Omental fat pad (tissue), 4 donors: ENCODE data around the gene EFNA5. TPM values are rescaled to one million over a fixed set of nuclear protein-coding genes. Genes with fewer than 3 reads are reported as not detected.

ENCODE experiments used
- ATAC-seq: fragments of 150-250 bp; one replicate; pipeline ENCODE4 v1.9.1; 2016; ENCODE audit warnings: mild to moderate bottlenecking, moderate library complexity; ENCODE audit not compliant: low FRiP score
- DNase-seq: peaks from one replicate; pipeline ENCODE4 v3.0.0-alpha.2; 2019; ENCODE audit warnings: low spot score
- total RNA-seq, 4 donors: library from RNA; depleted of rRNA; stranded (reverse); fragments of >200 nt; gene quantifications; one replicate each; pipeline ENCODE4 v1.1.0, GENCODE V29; 2016
- TF ChIP-seq, protein P1 (sequence below), 3 donors: fragments of 450-650 bp; IDR thresholded peaks; one replicate each; pipeline ENCODE4 v1.5.1; 2016 to 2017; ENCODE audit warnings: antibody characterized with exemption in 3 of 3, mild to moderate bottlenecking in 3 of 3, moderate library complexity in 2 of 3

Gene EFNA5
- total RNA-seq, 4 donors from 2014 or later: 9.0 to 26.3 (median 14.0) TPM

DNA sequence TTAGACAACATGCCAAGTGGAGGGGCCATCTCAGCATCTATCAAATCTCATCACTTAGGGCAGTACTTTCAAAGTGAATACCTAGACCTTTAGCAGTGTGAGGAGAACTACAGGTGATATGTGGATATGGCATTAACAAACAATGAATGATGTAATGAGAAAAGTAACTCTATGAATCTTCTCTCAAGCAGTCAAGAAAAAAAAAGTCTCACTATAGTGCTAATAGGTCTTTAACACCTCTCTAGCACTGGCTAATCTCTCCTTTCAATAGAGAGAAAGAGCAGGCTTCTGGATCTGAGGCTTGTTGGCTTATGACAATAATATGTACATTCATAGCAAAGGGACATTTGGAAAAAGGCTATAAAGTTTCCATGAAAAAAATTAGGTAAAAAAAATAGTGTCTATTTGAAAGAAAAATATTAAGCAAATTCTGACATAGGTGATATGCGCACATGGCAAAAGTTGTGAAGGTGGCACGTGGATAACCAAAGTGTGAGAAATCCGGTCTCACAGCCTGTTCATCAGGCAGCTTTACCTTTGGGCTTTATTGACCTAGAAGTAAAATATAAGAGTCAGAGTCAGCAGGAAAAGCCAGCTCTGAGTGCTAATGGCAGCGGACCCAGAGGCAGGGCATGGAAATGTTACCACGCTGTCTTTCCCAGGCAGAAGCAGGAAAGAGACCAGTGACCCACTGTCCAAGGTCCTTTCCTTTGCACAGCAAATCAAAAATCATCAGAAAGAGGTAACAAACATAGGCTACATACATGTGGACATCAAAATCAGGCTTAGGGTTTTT is 203.4 kb downstream of the EFNA5 start:
- no peak for ATAC-seq
- TF ChIP-seq, protein P1, sequence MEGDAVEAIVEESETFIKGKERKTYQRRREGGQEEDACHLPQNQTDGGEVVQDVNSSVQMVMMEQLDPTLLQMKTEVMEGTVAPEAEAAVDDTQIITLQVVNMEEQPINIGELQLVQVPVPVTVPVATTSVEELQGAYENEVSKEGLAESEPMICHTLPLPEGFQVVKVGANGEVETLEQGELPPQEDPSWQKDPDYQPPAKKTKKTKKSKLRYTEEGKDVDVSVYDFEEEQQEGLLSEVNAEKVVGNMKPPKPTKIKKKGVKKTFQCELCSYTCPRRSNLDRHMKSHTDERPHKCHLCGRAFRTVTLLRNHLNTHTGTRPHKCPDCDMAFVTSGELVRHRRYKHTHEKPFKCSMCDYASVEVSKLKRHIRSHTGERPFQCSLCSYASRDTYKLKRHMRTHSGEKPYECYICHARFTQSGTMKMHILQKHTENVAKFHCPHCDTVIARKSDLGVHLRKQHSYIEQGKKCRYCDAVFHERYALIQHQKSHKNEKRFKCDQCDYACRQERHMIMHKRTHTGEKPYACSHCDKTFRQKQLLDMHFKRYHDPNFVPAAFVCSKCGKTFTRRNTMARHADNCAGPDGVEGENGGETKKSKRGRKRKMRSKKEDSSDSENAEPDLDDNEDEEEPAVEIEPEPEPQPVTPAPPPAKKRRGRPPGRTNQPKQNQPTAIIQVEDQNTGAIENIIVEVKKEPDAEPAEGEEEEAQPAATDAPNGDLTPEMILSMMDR (IDR thresholded peaks at IDR 0.05): no peak
- no peak for DNase-seq

DNA sequence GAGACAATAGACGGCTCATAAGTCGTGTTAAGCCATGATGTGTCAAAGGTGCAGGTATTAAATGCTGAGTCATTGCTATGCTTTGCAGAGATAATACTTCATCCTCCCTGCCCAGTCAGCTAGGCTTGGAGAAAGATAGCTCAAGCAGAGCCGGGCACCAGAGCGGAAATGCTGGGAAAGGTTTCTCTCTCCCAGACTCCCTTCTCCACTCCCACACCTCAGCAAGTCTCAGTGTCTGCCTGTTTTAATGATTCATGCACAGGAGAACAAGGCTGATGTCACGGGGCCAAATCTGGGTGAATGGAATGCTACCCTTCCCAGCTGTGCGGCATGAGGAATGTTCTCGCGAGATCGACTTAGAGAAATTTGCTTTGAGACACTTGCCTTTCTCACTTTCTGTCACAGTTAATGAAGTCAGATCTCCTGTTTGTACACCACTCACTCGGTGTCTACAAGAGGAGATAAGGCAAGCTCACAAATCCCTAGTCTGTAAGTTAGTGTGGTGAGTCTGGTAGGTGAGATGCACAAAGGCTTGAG is 204.4 kb downstream of the EFNA5 start:
- TF ChIP-seq, protein P1 (IDR thresholded peaks at IDR 0.05): no peak
- peak; percentile 28 for DNase-seq
- ATAC-seq: peak; percentile 79

DNA sequence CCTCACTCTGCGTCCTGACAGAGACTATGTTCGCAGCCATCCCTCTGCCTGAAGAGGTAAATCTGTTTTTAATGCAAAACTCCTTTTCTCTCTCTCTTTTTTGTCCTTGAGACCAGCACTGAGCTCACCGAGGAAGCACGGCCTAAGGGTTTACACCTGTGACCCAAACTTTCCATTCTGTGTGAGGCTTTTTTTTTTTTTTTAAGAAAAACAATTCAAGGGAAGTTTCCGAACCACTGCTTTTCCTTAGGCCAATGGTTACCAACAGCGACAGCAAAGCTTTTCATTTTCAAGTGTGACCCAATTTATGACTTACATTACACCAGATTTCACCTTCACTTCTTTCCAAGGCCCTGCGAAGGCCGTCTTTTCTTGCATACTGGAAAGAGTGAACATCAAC is 205.9 kb downstream of the EFNA5 start:
- no peak for ATAC-seq
- DNase-seq: no peak
- TF ChIP-seq, protein P1 (IDR thresholded peaks at IDR 0.05): no peak

DNA sequence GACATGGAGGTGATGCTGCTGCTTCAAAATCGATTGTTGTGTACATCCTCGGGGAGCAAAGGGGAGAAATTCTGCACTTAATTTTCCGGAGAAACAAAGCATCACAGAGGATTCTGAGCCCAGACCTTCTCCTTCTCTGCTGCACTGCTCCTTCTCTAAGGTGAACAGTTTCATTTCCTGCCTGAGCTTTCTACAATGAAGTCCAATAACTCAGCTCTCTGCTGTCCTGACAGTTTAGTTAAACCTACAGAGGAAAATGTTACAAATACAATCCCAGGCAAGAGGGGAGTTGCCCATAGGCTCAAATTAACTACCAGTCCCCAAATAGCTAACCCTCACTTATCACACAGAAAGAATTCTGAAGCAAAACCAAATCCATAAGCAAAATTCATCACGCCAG is 206.3 kb downstream of the EFNA5 start:
- ATAC-seq: no peak
- TF ChIP-seq, protein P1 (IDR thresholded peaks at IDR 0.05): no peak

DNA sequence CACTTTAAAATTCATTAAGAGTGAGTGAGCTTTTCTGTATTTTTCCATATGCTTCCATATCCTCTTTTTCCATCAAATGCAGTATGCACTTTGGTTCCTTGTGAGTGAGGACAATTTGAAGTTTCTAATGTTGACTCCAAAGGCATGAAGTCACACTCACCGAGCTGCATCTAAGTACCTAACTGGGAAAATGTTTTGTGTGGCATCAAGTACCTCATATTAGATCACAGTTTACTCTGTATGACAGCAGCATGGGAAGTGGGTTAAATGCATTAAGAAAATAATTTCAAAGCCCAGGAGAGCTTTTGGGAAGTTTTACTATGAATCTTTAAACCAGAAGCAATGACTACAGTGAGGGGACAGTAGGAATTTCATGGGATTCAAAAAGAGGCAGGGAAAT is 207.0 kb downstream of the EFNA5 start:
- TF ChIP-seq, protein P1 (IDR thresholded peaks at IDR 0.05): no peak
- ATAC-seq (no peak), DNase-seq (no peak)

More for the DNA sequence above, 206.3 kb downstream of the EFNA5 start:
- no peak for DNase-seq

DNA sequence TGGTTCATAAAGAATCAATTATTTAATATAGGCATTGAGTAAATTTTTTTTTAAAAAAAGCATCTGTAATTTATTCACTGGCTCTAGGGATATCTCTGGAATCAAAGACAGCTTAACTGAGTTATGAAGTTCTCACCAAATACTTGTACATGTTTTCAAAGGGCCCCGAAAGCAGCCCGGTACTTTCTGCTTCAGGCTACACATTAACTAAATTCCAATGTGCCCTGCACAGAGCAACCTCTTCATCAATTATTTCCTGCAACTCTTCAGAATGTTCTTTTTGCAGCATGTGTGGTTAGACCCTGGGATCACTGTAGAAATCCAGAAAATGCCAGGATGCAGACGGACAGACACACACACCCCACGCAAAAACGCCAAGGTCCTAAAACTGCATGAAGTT is 209.0 kb downstream of the EFNA5 start:
- ATAC-seq: no peak
- no peak for DNase-seq
- TF ChIP-seq, protein P1 (IDR thresholded peaks at IDR 0.05): no peak

DNA sequence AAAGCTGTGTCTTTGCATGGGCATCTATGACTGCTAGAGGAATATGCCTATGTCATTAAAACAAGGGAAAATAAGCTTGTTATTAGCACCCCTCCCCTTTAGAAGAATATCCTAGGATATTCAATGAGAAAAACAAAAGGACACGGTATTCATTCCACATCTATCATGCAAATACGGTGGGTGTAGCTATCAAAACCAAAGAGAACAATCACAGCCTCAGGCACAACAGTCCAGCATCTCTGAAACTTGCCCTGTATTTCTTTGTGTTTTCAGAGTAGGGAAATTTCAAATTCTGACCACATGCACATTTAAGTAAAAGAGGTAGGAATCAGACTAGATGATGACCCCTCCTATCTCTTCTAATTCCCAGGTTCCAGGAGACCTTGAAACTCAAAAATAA is 209.9 kb downstream of the EFNA5 start:
- TF ChIP-seq, protein P1 (IDR thresholded peaks at IDR 0.05): no peak
- ATAC-seq (no peak), DNase-seq (no peak)
